PFSK-1 (cell line): ENCODE data around the gene RMI1.

Experiments
- FOXP2 ChIP-seq: optimal IDR thresholded peaks from 2 replicates; pipeline ENCODE3; 2011; ENCODE audit warnings: borderline replicate concordance, control low read depth, inconsistent platforms; ENCODE audit not compliant: insufficient read depth; ENCODE audit errors: extremely low read length, extremely low read depth
- TAF1 ChIP-seq: IDR thresholded peaks from 2 replicates; pipeline ENCODE4 v1.6.1; 2012; ENCODE audit warnings: low read length, control low read depth, borderline replicate concordance; ENCODE audit not compliant: insufficient read depth

- no peak for TF ChIP-seq FOXP2
- no peak for TF ChIP-seq TAF1
Measured at GRCh38 chr9:84001621-84002020, 21.0 kb downstream of the RMI1 start.
